H1 (cell line): ENCODE results near the gene PROKR1. TPM values are rescaled to one million over a fixed set of nuclear protein-coding genes. Genes with fewer than 3 reads are reported as not detected.

ENCODE experiments used
- CTCF ChIA-PET: fragments of 300-600 bp; sonication (Branson Sonifier 250); formaldehyde crosslinking; loops from one replicate; lab custom pipeline; 2021; ENCODE audit not compliant: partially characterized antibody; lab: Charles Lee
- POLR2A ChIA-PET: fragments of 300-600 bp; sonication (Branson Sonifier 250); formaldehyde crosslinking; loops from one replicate; lab custom pipeline; 2021; ENCODE audit warnings: inconsistent platforms; ENCODE audit not compliant: partially characterized antibody; lab: Charles Lee
- DNase-seq, 2 experiments: peaks; one replicate each; pipeline versions ENCODE4 v3.0.0 to v3.0.0-alpha.2; 2010 to 2022; ENCODE audit warnings: low spot score in 2 of 2, low read depth in 1 of 2, mixed read lengths in 1 of 2
- FAIRE-seq: peaks from 2 replicates; lab custom pipeline; 2011; peaks lifted over from hg19 to GRCh38; lab: Jason Lieb, UNC
- H2AFZ ChIP-seq: 2 replicates; pipeline ENCODE4 v1.8.1; 2012; ENCODE audit warnings: low read length, inconsistent platforms
- H2AK5ac ChIP-seq: 2 replicates; pipeline ENCODE4 v1.6.1; 2013; ENCODE audit warnings: low read depth, low read length
- H2BK120ac ChIP-seq: replicated peaks from 2 replicates; pipeline ENCODE3; 2013; ENCODE audit warnings: low read depth, low read length, inconsistent platforms
- H2BK12ac ChIP-seq: 2 replicates; pipeline ENCODE4 v1.6.1; 2013; ENCODE audit warnings: low read depth, low read length
- H2BK15ac ChIP-seq: 2 replicates; pipeline ENCODE4 v1.6.1; 2013; ENCODE audit warnings: low read length
- H2BK20ac ChIP-seq: 2 replicates; pipeline ENCODE4 v1.6.1; 2013; ENCODE audit warnings: low read length
- H2BK5ac ChIP-seq: 2 replicates; pipeline ENCODE4 v1.6.1; 2013; ENCODE audit warnings: low read depth, low read length
- H3K14ac ChIP-seq: 2 replicates; pipeline ENCODE4 v1.6.1; 2013; ENCODE audit warnings: inconsistent platforms; ENCODE audit not compliant: insufficient read length
- H3K18ac ChIP-seq: 2 replicates; pipeline ENCODE4 v1.6.1; 2013; ENCODE audit warnings: low read length; ENCODE audit errors: extremely low read depth
- H3K23ac ChIP-seq: 2 replicates; pipeline ENCODE4 v1.6.1; 2013; ENCODE audit warnings: inconsistent platforms; ENCODE audit not compliant: insufficient read length
- H3K23me2 ChIP-seq: 2 replicates; pipeline ENCODE4 v1.6.1; 2013; ENCODE audit warnings: low read depth, low read length
- H3K27ac ChIP-seq: 2 replicates; pipeline ENCODE4 v1.6.1; 2011; ENCODE audit warnings: low read depth, low read length, inconsistent platforms
- H3K27me3 ChIP-seq, 4 experiments: replicated peaks in 1 of 4; 1 replicate in 1 of 4; 2 replicates in 3 of 4; pipeline versions ENCODE4 v1.6.1 to v1.8.1; 2011 to 2013; ENCODE audit warnings: low read length in 3 of 4, mild to moderate bottlenecking in 3 of 4, inconsistent platforms in 2 of 4, mixed read lengths in 2 of 4, moderate library complexity in 1 of 4; ENCODE audit not compliant: control insufficient read depth in 3 of 4, insufficient read depth in 3 of 4; ENCODE audit errors: extremely low read depth in 1 of 4
- H3K36me3 ChIP-seq, 4 experiments: 2 replicates each; pipeline versions ENCODE4 v1.6.1 to v1.8.1; 2011 to 2013; ENCODE audit warnings: mild to moderate bottlenecking in 4 of 4, low read length in 3 of 4, moderate library complexity in 2 of 4, control low read depth in 1 of 4, inconsistent platforms in 1 of 4; ENCODE audit not compliant: insufficient read depth in 4 of 4, control insufficient read depth in 2 of 4
- H3K4ac ChIP-seq: replicated peaks from 2 replicates; pipeline ENCODE3; 2013; ENCODE audit warnings: low read length, low read depth, mixed read lengths, inconsistent platforms; ENCODE audit not compliant: insufficient read length
- H3K4me1 ChIP-seq, 4 experiments: replicated peaks in 1 of 4; 1 replicate in 1 of 4; 2 replicates in 3 of 4; pipeline versions ENCODE4 v1.6.1 to v1.8.1; 2011 to 2013; ENCODE audit warnings: low read length in 3 of 4, inconsistent platforms in 2 of 4, mixed read lengths in 1 of 4; ENCODE audit not compliant: insufficient read depth in 4 of 4, control insufficient read depth in 3 of 4
- H3K4me2 ChIP-seq, 2 experiments: 2 replicates each; pipeline versions ENCODE4 v1.6.1 to v1.8.1; 2011 to 2013; ENCODE audit warnings: low read depth in 2 of 2, low read length in 2 of 2, control low read depth in 1 of 2, inconsistent platforms in 1 of 2, mild to moderate bottlenecking in 1 of 2; ENCODE audit not compliant: insufficient read depth in 1 of 2
- H3K4me3 ChIP-seq, 4 experiments: fragments of 200-600, 300-600 bp in 1 of 4; sonication (generic), shearing (Covaris generic), sonication (Bioruptor Twin) in 1 of 4; 2 replicates each; pipeline versions ENCODE4 v1.5.1 to v1.8.1; 2011 to 2016; ENCODE audit warnings: low read length in 4 of 4, low read depth in 3 of 4, control low read depth in 2 of 4, inconsistent platforms in 2 of 4, mild to moderate bottlenecking in 2 of 4, mixed read lengths in 1 of 4, moderate library complexity in 1 of 4; ENCODE audit not compliant: insufficient read depth in 2 of 4; ENCODE audit errors: extremely low read depth in 1 of 4
- H3K56ac ChIP-seq: replicated peaks from 2 replicates; pipeline ENCODE3; 2013; ENCODE audit warnings: low read depth, mild to moderate bottlenecking, mixed read lengths, low read length, inconsistent platforms; ENCODE audit not compliant: insufficient read length
- H3K79me1 ChIP-seq: 2 replicates; pipeline ENCODE4 v1.6.1; 2013; ENCODE audit warnings: low read depth, low read length, control low read depth
- H3K79me2 ChIP-seq, 2 experiments: 2 replicates each; pipeline versions ENCODE4 v1.6.1 to v1.8.1; 2012 to 2013; ENCODE audit warnings: low read length in 2 of 2, mild to moderate bottlenecking in 2 of 2, inconsistent platforms in 1 of 2; ENCODE audit not compliant: insufficient read depth in 2 of 2, control insufficient read depth in 1 of 2
- H3K9ac ChIP-seq, 4 experiments: replicated peaks in 1 of 4; 1 replicate in 1 of 4; 2 replicates in 3 of 4; pipeline versions ENCODE4 v1.6.1 to v1.8.1; 2011 to 2013; ENCODE audit warnings: low read depth in 3 of 4, low read length in 3 of 4, control low read depth in 2 of 4, mild to moderate bottlenecking in 2 of 4, moderate library complexity in 2 of 4, inconsistent platforms in 1 of 4; ENCODE audit errors: extremely low read depth in 1 of 4
- H3K9me3 ChIP-seq, 2 experiments: 2 replicates each; pipeline versions ENCODE4 v1.6.1 to v1.8.1; 2012 to 2013; ENCODE audit warnings: mild to moderate bottlenecking in 2 of 2, moderate library complexity in 2 of 2, control low read depth in 1 of 2, inconsistent platforms in 1 of 2, low read depth in 1 of 2, low read length in 1 of 2, mixed read lengths in 1 of 2; ENCODE audit not compliant: insufficient read depth in 2 of 2
- H4K20me1 ChIP-seq, 2 experiments: replicated peaks in 1 of 2; 2 replicates each; pipeline versions ENCODE3 to v1.8.1; 2011 to 2013; ENCODE audit warnings: inconsistent platforms in 2 of 2, low read length in 2 of 2, mild to moderate bottlenecking in 1 of 2; ENCODE audit not compliant: insufficient read depth in 2 of 2, control insufficient read depth in 1 of 2
- H4K5ac ChIP-seq: 2 replicates; pipeline ENCODE4 v1.6.1; 2013; ENCODE audit warnings: low read length, low read depth, mixed read lengths, inconsistent platforms; ENCODE audit not compliant: insufficient read length
- H4K8ac ChIP-seq: 2 replicates; pipeline ENCODE4 v1.8.0; 2013; ENCODE audit warnings: mild to moderate bottlenecking, moderate library complexity, low read length, inconsistent platforms; ENCODE audit not compliant: insufficient read depth; ENCODE audit errors: extremely low read depth
- H4K91ac ChIP-seq: replicated peaks from 2 replicates; pipeline ENCODE3; 2013; ENCODE audit warnings: low read length, mixed read lengths, inconsistent platforms; ENCODE audit not compliant: insufficient read length
- BRCA1 ChIP-seq: IDR thresholded peaks from 2 replicates; pipeline ENCODE4 v1.6.1; 2012; ENCODE audit warnings: low read depth, low read length, improper control_type of control experiment
- CBX5 ChIP-seq: fragments of 300-800, 300-1000 bp; sonication (generic); IDR thresholded peaks from 2 replicates; pipeline ENCODE4 v1.7.1; 2016; ENCODE audit warnings: antibody characterized with exemption, low read length, low read depth
- CTBP2 ChIP-seq: IDR thresholded peaks from 2 replicates; pipeline ENCODE4 v1.7.0; 2011; ENCODE audit warnings: borderline replicate concordance, mild to moderate bottlenecking, moderate library complexity, mixed read lengths, low read length; ENCODE audit not compliant: insufficient read depth, insufficient read length
- CTCF ChIP-seq, 3 experiments: IDR thresholded peaks; 1 replicate in 2 of 3; 2 replicates in 1 of 3; pipeline versions ENCODE4 v1.5.1 to v1.6.1; 2011; ENCODE audit warnings: low read length in 3 of 3, mild to moderate bottlenecking in 3 of 3, inconsistent platforms in 2 of 3, low read depth in 1 of 3, moderate library complexity in 1 of 3; ENCODE audit not compliant: insufficient read depth in 1 of 3; ENCODE audit errors: control extremely low read depth in 1 of 3
- HDAC6 ChIP-seq: IDR thresholded peaks from one replicate; pipeline ENCODE4 v1.7.1; 2012; ENCODE audit warnings: low read depth, mild to moderate bottlenecking, inconsistent platforms, low read length, moderate library complexity
- RFX5 ChIP-seq: IDR thresholded peaks from 2 replicates; pipeline ENCODE4 v1.6.1; 2011; ENCODE audit warnings: low read depth, low read length, improper control_type of control experiment, borderline replicate concordance
- SAP30 ChIP-seq: fragments of 300-600 bp; sonication (generic); IDR thresholded peaks from 2 replicates; pipeline ENCODE4 v1.7.1; 2012; ENCODE audit warnings: low read length, moderate library complexity, mild to moderate bottlenecking, inconsistent platforms; ENCODE audit not compliant: insufficient read depth, insufficient replicate concordance
- SIRT6 ChIP-seq: IDR thresholded peaks from one replicate; pipeline ENCODE4 v1.7.1; 2012; ENCODE audit warnings: low read length, inconsistent platforms
- SP1 ChIP-seq: IDR thresholded peaks from 2 replicates; pipeline ENCODE4 v1.6.1; 2011; ENCODE audit warnings: low read depth, low read length
- SP4 ChIP-seq: IDR thresholded peaks from 2 replicates; pipeline ENCODE4 v1.6.1; 2012; ENCODE audit warnings: low read length, inconsistent platforms
- SRF ChIP-seq: IDR thresholded peaks from 2 replicates; pipeline ENCODE4 v1.6.1; 2011; ENCODE audit warnings: mild to moderate bottlenecking, low read depth, low read length, moderate library complexity
- YY1 ChIP-seq: IDR thresholded peaks from 2 replicates; pipeline ENCODE4 v1.6.1; 2011; ENCODE audit warnings: low read depth, mild to moderate bottlenecking, low read length
- ZNF274 ChIP-seq: IDR thresholded peaks from 2 replicates; pipeline ENCODE4 v1.7.0; 2012; ENCODE audit warnings: low read length, borderline replicate concordance; ENCODE audit errors: extremely low read depth
- WGBS, 2 experiments: shearing (Covaris generic) in 1 of 2; methylation state at CpG; one replicate each; pipeline versions ENCODE4 v1.1.6 to v1.1.7; 2013 to 2015; ENCODE audit warnings: low lambda C conversion rate in 2 of 2, mixed read lengths in 2 of 2, inconsistent platforms in 1 of 2, low coverage in 1 of 2, missing lambda C conversion rate in 1 of 2; ENCODE audit not compliant: insufficient replicate concordance in 2 of 2, insufficient coverage in 1 of 2, insufficient read length in 1 of 2; ENCODE audit errors: extremely low coverage in 1 of 2, missing lambda C conversion rate in 1 of 2; 5-methylcytosine and 5-hydroxymethylcytosine counted together
- polyA plus RNA-seq, 7 experiments: library from polyadenylated mRNA; depleted of rRNA in 3 of 7; stranded (reverse) in 5 of 7; unstranded in 2 of 7; fragments of >200 nt in 5 of 7; fragments of 200-250 nt in 2 of 7; gene quantifications; 1 replicate in 5 of 7; 2 replicates in 1 of 7; 4 replicates in 1 of 7; pipeline versions ENCODE4 v1.2.1 to v1.2.3, GENCODE V29; 2011 to 2013; ENCODE audit warnings: missing spikeins in 2 of 7, mixed read lengths in 2 of 7
- total RNA-seq: library from RNA; stranded (reverse); fragmentation: NEBNext Ultra II Directional; extraction: Animal tissue kit (Norgen Biotek cat#: 25700); gene quantifications from 2 replicates; pipeline ENCODE4 v1.2.1, GENCODE V29; 2021

The PROKR1 gene
- total and polyA plus RNA-seq, 2 of the 8 experiments (the other 6 are each of a cell fraction or from before 2014, with no cell fraction given), result 1.8 to 3.9 TPM

GRCh38 chr2:68632021-68632420 is 11.4 kb upstream of the PROKR1 start:
- no peak overlapping the region for H3K18ac ChIP-seq
- FAIRE-seq (no peak), DNase-seq (no peak)
- H3K4me1 ChIP-seq, result no peaks in the 10 kb centered on the region; a peak in 1 of 7 replicates
- no peak overlapping the region for H2AFZ ChIP-seq
- H3K27ac ChIP-seq, result no peak overlapping the region
- no peak overlapping the region for H3K4me3 ChIP-seq
- no peak overlapping the region for H2BK12ac ChIP-seq
- no peak overlapping the region for H3K4ac ChIP-seq
- WGBS, 2 experiments, result 85% methylated on average over 3 of the region's 3 CpGs; no CpG with 5 or more reads in 1 of the 2 experiments
- no peaks in the 10 kb centered on the region for H4K20me1 ChIP-seq
- H3K4me2 ChIP-seq, result no peak overlapping the region
- H3K79me1 ChIP-seq, result no peaks in the 10 kb centered on the region
- no peak overlapping the region for H2AK5ac ChIP-seq
- H3K23me2 ChIP-seq, result no peaks in the 10 kb centered on the region
- H3K14ac ChIP-seq, result no peak overlapping the region
- no peak overlapping the region for H2BK20ac ChIP-seq
- no peak overlapping the region for H4K91ac ChIP-seq
- no peak overlapping the region for H3K56ac ChIP-seq
- H3K9me3 ChIP-seq, result no peaks in the 10 kb centered on the region; a peak in 1 of 4 replicates
- no peak overlapping the region for H3K23ac ChIP-seq
- no peak overlapping the region for H2BK5ac ChIP-seq
- no peak overlapping the region for H4K5ac ChIP-seq
- H3K79me2 ChIP-seq, result no peaks in the 10 kb centered on the region
- H3K27me3 ChIP-seq, result no peaks in the 10 kb centered on the region
- H2BK120ac ChIP-seq, result no peak overlapping the region
- H2BK15ac ChIP-seq, result no peak overlapping the region
- ChIA-PET CTCF (no interaction called here), POLR2A (no interaction called here)
- H3K9ac ChIP-seq, result no peak overlapping the region
- no peak overlapping the region for H4K8ac ChIP-seq
- H3K36me3 ChIP-seq, result no peaks in the 10 kb centered on the region
- TF ChIP-seq SAP30 (no peak), SRF (no peak), RFX5 (no peak), HDAC6 (no peak), BRCA1 (no peak), ZNF274 (no peak), CBX5 (no peak), YY1 (no peak), SIRT6 (no peak), CTCF (IDR thresholded peaks at IDR 0.05; ENCODE audit: control extremely low read depth in 1 of 3, insufficient read depth in 1 of 3, low read depth in 1 of 3, low read length in 3 of 3) (no peak), SP1 (no peak), CTBP2 (no peak), SP4 (no peak)
